Measurements from ENCODE around the gene ATP8A1.
"Not testable (repeated sequence)": the region's sequence is repeated elsewhere in the genome, so short reads cannot be mapped to it uniquely, and the experiment has no call there.

Gene ATP8A1

GRCh38 chr4:42656944-42657792, at the start of gene ATP8A1:
ATP8A1 (minus strand) TSS chr4:42657105; CDS start chr4:42656873, 232 bp downstream.
- TF ChIP-seq POLR2AphosphoS5 (IDR thresholded peaks at IDR 0.05; ENCODE audit: borderline replicate concordance, low read depth, low read length) = peak; percentile 92
- TF ChIP-seq EZH2 (IDR thresholded peaks at IDR 0.05) = no peak
- Histone ChIP-seq H3K4me3 (peak within 1 kb of the TSS; percentile 88), H3K9ac (ENCODE audit: insufficient read length) (peak within 1 kb of the TSS; percentile 96), H3K36me3 (ENCODE audit: insufficient read depth, low read length) (no peaks in the 10 kb centered on the region), H3K9me3 (ENCODE audit: low read depth, low read length) (no peaks in the 10 kb centered on the region), H3K27ac (peak within 1 kb of the TSS; percentile 90)
- no peak for DNase-seq (ENCODE audit: low read depth, low spot score)

GRCh38 chr4:42706086-42706485, 49.2 kb upstream of the ATP8A1 start:
- no peak for DNase-seq (ENCODE audit: low read depth, low spot score)
- Histone ChIP-seq H3K9me3 (ENCODE audit: low read depth, low read length) (no peaks in the 10 kb centered on the region), H3K27ac (no peak overlapping the region), H3K36me3 (ENCODE audit: insufficient read depth, low read length) (no peaks in the 10 kb centered on the region), H3K9ac (ENCODE audit: insufficient read length) (no peak overlapping the region), H3K4me3 (no peak overlapping the region)
- TF ChIP-seq POLR2AphosphoS5 (IDR thresholded peaks at IDR 0.05; ENCODE audit: borderline replicate concordance, low read depth, low read length) = no peak
- no peak for TF ChIP-seq EZH2 (IDR thresholded peaks at IDR 0.05)
- no peak for TF ChIP-seq FOXP2 (optimal IDR thresholded peaks at IDR 0.05; ENCODE audit: control extremely low read depth, extremely low read length, insufficient read depth)

DNA sequence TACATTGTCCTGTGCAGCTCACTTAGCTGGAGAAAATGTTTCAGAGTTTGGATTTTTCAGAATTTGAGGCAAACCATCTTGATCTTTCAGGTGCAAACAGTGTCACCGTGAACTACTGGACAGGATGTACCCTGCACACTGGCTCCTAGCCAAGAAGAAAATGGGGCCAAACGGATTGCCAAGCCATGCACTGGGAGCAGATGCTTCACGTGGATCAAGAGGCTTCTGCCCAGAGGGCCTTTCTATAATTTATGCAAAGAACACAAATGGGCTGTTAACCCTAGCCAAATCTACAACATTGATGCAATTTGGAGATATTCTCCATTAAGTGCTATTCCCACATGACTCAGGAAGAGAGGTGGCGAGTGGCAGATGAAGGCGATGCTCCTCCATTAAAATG, 46.9 kb upstream of the ATP8A1 start:
- Histone ChIP-seq H3K9me3 (ENCODE audit: low read depth, low read length) (no peaks in the 10 kb centered on the region), H3K27ac (no peak overlapping the region), H3K36me3 (ENCODE audit: insufficient read depth, low read length) (no peaks in the 10 kb centered on the region), H3K9ac (ENCODE audit: insufficient read length) (no peak overlapping the region), H3K4me3 (no peak overlapping the region)
- DNase-seq (ENCODE audit: low read depth, low spot score) = no peak
- TF ChIP-seq FOXP2 (optimal IDR thresholded peaks at IDR 0.05; ENCODE audit: control extremely low read depth, extremely low read length, insufficient read depth) = no peak
- no peak for TF ChIP-seq EZH2 (IDR thresholded peaks at IDR 0.05)

DNA sequence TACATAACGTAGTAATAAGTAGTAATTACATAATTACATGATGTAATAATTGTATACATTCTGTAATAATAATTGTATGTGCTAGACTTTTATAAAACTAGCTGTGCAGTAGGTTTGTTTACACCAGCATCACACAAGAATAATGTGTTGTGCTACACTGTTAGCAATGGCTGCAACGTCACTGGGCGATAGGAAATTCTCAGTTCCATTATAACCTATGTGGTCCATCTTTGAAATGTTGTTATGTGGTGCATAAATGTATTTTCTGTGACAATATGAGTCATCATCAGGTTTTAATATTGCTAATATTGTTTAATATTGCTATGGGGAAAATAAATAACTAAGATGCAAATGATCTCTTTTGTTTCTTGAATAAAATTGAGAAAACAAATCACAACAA, 46.0 kb upstream of the ATP8A1 start:
- Histone ChIP-seq H3K36me3 (ENCODE audit: insufficient read depth, low read length) (no peaks in the 10 kb centered on the region), H3K27ac (no peak overlapping the region), H3K4me3 (no peak overlapping the region), H3K9ac (ENCODE audit: insufficient read length) (no peak overlapping the region), H3K9me3 (ENCODE audit: low read depth, low read length) (no peaks in the 10 kb centered on the region)
- TF ChIP-seq EZH2 (IDR thresholded peaks at IDR 0.05) (no peak), POLR2AphosphoS5 (IDR thresholded peaks at IDR 0.05; ENCODE audit: borderline replicate concordance, low read depth, low read length) (no peak), FOXP2 (optimal IDR thresholded peaks at IDR 0.05; ENCODE audit: control extremely low read depth, extremely low read length, insufficient read depth) (no peak)
- DNase-seq (ENCODE audit: low read depth, low spot score) = no peak

GRCh38 chr4:42701780-42702179, 44.9 kb upstream of the ATP8A1 start:
- DNase-seq (ENCODE audit: low read depth, low spot score); H3K36me3 ChIP-seq (ENCODE audit: insufficient read depth, low read length); H3K9ac ChIP-seq (ENCODE audit: insufficient read length); H3K9me3 ChIP-seq (ENCODE audit: low read depth, low read length); H3K27ac ChIP-seq; H3K4me3 ChIP-seq: not testable (repeated sequence)

GRCh38 chr4:42690537-42690936, 33.6 kb upstream of the ATP8A1 start:
- TF ChIP-seq FOXP2 (optimal IDR thresholded peaks at IDR 0.05; ENCODE audit: control extremely low read depth, extremely low read length, insufficient read depth) = no peak
- no peaks in the 10 kb centered on the region for H3K36me3 ChIP-seq (ENCODE audit: insufficient read depth, low read length)

DNA sequence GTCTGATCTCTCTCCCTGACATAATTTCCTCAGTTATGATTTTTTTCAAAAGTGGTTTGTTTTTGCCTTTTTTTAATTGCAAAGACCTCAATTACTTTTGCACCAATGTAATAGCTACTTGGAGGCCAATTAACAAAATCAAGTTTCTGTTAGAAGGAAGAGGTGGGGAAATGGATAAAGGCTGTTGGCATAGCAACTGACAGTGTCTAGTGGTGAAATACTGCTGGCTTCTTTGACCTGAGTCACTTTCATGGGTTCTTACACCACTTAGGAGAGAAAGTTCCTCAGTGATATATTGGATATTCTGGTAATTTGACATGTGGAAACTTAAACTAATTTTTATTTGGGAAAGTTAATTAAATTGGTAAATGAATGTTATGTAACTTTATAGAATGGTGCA, 26.5 kb upstream of the ATP8A1 start:
- H3K27ac ChIP-seq = no peak overlapping the region
- H3K9me3 ChIP-seq (ENCODE audit: low read depth, low read length) = no peaks in the 10 kb centered on the region
- TF ChIP-seq EZH2 (IDR thresholded peaks at IDR 0.05) (no peak), POLR2AphosphoS5 (IDR thresholded peaks at IDR 0.05; ENCODE audit: borderline replicate concordance, low read depth, low read length) (no peak), FOXP2 (optimal IDR thresholded peaks at IDR 0.05; ENCODE audit: control extremely low read depth, extremely low read length, insufficient read depth) (no peak)
- H3K4me3 ChIP-seq = no peak overlapping the region
- H3K9ac ChIP-seq (ENCODE audit: insufficient read length) = no peak overlapping the region
- no peaks in the 10 kb centered on the region for H3K36me3 ChIP-seq (ENCODE audit: insufficient read depth, low read length)
- DNase-seq (ENCODE audit: low read depth, low spot score) = no peak

More at GRCh38 chr4:42690537-42690936, 33.6 kb upstream of the ATP8A1 start:
- Histone ChIP-seq H3K27ac (no peak overlapping the region), H3K9me3 (ENCODE audit: low read depth, low read length) (no peaks in the 10 kb centered on the region), H3K4me3 (no peak overlapping the region), H3K9ac (ENCODE audit: insufficient read length) (no peak overlapping the region)
- DNase-seq (ENCODE audit: low read depth, low spot score) = no peak

DNA sequence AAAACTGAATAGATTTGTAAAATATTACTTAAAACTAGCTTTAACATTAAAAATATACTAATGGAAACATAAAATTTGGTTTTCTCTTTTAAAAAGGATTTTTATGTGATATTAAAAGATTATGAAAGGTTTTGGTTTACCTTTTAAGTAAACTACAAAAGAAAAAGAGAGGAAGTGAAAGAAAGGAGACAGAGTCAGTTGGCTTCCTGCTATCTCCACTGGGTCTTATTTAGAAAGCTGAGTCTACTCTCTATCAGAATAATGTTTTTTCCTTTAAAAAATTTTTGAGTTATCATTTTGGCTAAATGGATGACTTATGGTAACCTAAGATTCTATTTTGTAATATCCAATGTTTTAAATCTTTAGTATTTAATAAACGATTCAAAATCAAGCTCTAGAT, 21.6 kb upstream of the ATP8A1 start:
- TF ChIP-seq EZH2 (IDR thresholded peaks at IDR 0.05) (no peak), POLR2AphosphoS5 (IDR thresholded peaks at IDR 0.05; ENCODE audit: borderline replicate concordance, low read depth, low read length) (no peak)
- Histone ChIP-seq H3K27ac (no peak overlapping the region), H3K4me3 (no peak overlapping the region), H3K9ac (ENCODE audit: insufficient read length) (no peak overlapping the region), H3K36me3 (ENCODE audit: insufficient read depth, low read length) (no peaks in the 10 kb centered on the region), H3K9me3 (ENCODE audit: low read depth, low read length) (no peaks in the 10 kb centered on the region)
- DNase-seq (ENCODE audit: low read depth, low spot score) = no peak
